Measurements from ENCODE around the gene WNT3.
"Not testable (repeated sequence)": the region's sequence is repeated elsewhere in the genome, so short reads cannot be mapped to it uniquely, and the experiment has no call there.

The WNT3 gene

GRCh38 chr17:46782250-46782953, 36.1 kb downstream of the WNT3 start:
- peak in 1 of 2 donors; percentile 12 for DNase-seq

DNA sequence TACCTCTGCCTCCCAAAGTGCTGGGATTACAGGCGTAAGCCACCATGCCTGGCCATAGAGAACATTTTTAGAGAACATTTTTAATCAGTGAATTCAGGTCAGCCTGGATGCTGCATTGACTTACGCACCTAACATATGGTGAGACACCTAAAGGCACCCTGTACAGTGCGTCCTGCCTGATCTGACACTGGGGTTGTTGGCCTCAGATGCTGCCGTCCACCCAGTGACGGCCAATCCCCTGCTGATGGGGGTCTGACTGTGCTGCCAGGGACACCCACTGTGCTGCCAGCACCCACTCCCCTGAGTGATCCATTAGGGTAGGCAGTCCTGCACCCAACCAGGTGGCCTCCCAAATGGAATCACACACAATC, 38.5 kb downstream of the WNT3 start:
- DNase-seq, result no peak

- no peak for DNase-seq
Measured at GRCh38 chr17:46777943-46778915, 40.3 kb downstream of the WNT3 start.

- no peak for DNase-seq
Measured at GRCh38 chr17:46776298-46777005, 42.0 kb downstream of the WNT3 start.

GRCh38 chr17:46774108-46774737, 44.3 kb downstream of the WNT3 start:
- no peak for DNase-seq

GRCh38 chr17:46773676-46774075, 44.8 kb downstream of the WNT3 start:
- no peak for DNase-seq

- no peak for DNase-seq
Measured at GRCh38 chr17:46773221-46773605, 45.3 kb downstream of the WNT3 start.

GRCh38 chr17:46772475-46773220, 45.8 kb downstream of the WNT3 start:
- DNase-seq, result no peak

DNA sequence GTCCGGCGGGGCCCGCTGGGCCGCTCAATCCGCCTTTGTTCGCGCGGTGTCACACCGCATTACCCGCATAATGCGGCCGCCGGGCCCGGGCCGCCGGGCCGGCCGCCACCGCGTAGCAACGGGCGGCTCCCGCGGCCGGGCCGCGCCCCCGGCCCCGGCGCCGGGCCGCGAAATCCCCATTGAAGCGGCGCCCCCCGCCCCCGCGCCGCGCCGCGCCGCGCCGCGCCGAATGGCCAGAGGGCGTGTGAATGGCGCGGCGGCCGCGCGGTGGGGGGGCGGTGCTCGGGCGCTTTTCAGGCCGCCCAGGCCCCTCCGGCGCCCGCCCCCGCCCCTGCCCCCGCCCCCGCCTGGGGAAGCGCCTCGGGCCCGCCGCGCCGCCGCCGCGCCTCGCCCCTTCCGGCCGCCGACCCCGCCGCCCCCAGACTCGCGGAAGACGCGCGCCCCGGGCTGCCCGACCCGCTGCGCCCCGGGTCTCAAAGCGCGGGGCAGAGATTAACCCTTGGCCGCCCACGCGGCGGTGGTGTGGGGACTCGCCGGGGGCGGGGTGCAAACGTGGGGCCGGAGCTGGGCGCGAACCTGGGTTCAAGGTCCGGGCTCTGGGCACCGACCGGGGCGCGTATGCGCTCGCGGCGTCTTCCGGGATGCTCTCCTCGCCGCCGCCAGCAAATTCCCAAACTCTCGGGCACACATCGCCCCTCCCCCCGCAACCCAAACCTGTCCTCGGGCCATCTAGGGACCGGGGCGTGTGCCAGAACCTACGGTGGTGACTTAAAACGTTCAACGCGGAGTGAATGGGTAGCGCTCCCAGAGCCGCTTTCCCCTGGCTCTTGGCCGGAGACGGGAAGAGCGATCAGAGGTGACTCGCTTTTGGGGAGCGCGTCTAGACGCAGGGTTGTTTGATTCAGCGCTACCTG, 46.7 kb downstream of the WNT3 start:
- peak in 1 of 2 donors; percentile 35 for DNase-seq

GRCh38 chr17:46770818-46771560, 47.5 kb downstream of the WNT3 start:
- DNase-seq, result peak in 1 of 2 donors; percentile 49

DNA sequence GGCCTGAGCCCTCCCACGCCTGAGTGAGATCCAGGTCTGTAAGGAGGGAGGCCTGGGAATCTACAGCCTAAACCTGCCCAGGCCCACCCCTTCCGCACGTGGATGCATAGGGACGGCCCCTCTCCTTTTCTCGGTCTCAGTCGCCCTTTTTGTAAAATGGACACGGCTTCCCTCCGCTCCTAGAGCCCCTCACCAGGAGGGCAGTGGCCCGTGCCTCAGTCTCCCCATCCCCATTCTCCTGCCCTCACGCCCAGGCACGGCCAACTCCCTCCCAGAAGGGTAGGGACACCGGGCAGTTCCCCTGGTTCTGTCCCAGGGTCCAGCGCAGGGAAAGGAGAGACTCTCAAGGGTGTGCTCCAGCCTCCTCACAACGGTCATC, 48.1 kb downstream of the WNT3 start:
- DNase-seq, result no peak

DNA sequence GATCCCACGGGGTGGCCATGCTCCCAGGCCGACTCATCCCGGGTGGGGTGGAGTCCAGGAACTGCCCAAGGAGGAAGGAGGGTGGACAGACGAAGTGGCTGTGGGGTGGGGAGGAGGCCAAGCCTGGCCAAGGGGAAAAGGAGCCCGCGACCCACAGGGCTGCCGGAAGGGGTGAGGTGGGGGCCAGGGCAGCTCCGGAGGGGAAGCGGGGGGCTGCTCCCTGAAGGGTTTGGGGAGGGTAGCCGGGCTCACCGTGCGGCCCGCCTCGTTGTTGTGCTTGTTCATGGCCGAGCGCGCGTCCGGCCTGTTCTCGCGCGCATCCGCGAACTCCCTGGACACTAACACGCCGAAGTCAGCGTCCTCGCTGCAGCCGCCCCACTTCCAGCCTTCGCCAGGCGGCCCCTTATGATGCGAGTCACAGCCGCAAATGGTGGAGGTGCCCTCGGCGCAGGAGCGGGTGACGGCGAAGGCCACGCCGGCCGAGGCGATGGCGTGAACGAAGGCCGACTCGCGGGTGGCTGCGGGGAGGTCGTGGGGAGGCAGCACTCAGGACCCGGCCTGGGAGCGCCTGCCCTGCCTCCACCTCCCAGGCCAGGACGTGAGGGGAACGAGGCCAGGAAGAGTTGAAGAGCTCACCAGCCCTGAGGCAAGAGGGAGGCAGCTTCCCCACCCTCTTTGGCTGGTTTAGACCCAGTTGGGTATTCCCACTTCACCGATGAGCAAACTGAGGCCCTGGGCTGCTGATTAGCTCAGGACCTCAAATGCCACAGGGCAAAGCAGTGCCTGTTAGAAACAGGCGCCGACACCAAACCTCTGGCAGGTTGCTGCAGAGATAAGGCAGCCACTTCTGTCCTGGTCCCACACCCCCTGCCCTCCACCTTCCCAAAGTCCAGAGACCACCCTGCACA, 48.7 kb downstream of the WNT3 start:
- peak in 1 of 2 donors; percentile 4 for DNase-seq

- DNase-seq, result not testable (repeated sequence)
Measured at GRCh38 chr17:46768896-46769295, 49.6 kb downstream of the WNT3 start.

DNA sequence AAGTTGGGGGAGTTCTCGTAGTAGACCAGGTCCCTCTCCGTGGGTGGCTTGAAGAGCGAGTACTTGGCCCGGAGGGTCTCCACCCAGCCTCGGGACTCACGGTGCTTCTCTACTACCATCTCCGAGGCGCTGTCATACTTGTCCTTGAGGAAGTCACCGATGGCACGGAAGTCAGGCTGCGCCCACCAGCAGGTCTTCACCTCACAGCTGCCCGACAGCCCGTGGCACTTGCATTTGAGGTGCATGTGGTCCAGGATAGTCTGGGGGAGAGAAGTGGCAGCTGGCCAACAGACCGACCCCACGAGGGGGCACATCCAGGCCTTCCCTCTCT, 50.0 kb downstream of the WNT3 start:
- DNase-seq, result no peak

DNA sequence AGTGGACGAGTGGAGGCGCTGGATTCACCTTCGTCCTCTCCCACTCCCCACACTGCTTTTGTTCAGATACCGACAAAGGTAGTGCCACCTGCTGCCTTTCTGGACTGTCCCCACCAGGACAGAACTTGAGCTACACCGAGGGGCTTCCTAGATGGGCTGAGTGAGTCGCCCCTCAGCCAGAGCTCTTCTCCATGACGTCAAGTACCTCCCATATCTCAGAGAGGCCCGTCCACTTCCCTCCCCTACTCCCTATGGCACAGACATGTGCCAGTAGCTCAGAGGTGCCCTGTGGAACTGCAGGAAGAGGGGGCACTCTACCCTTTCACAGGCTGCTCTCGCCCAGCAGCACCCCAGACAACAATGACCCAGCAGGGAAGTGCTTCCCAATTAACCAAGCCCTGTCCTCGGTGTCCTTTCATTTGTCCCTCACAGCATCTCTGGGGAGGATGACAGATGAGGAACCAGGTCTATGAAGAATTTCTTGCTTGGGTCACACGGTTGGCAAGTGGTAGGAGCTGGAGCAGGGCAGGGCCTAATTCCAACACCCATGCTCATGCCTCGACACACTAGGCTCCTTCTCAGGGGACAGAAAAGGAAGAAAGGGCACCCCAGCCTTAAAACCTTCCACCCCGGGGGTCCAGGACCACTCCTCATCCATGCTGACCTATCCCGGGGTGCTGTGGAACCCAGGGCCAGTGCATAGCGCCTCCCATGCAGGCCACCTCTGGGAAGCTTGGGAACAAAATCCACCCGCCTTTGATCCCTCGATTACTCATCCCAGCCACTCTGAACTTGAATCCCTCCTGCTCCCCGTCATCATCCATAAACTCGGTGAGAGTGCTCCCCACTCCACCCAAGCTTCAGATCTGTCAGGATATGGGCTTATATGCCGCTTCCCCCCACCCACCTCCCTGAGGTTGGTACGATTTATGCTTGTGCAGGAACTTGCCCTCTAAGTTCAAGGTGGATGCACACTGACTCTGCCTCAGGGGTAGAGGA, 51.7 kb downstream of the WNT3 start:
- DNase-seq, result no peak

DNA sequence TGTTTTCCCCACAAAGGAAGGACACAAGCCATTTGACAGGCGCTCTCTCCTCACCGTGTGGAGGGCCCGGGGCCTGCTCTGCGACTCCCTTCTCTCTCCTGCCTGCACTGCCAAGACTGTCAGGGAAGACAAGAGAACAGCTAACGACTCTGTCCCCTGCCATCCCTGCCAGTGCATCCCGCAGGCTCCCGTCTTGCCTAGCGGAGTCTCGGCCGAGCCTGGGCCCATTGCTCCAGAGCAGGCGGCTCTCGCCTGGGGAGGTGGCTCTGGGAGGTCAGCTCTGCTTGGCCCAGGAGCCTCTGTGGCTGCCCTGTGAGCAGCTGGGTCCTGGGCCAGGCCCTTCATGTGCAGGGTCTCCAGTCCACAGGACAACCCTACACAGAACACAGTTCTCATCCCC, 53.0 kb downstream of the WNT3 start:
- DNase-seq, result no peak

- no peak for DNase-seq
Measured at GRCh38 chr17:46764709-46765401, 53.6 kb downstream of the WNT3 start.
